GM21576 (cell line): ENCODE measurements around the gene LRRC30.
"Not testable (repeated sequence)": the region's sequence is repeated elsewhere in the genome, so short reads cannot be mapped to it uniquely, and the experiment has no call there.

Experiments
- ATAC-seq: cut with Tn5 transposase; IDR thresholded peaks from one replicate; pipeline ENCODE4 v1.9.1; 2021; ENCODE audit warnings: mild to moderate bottlenecking, moderate library complexity; ENCODE audit not compliant: unreplicated experiment

LRRC30 gene

DNA sequence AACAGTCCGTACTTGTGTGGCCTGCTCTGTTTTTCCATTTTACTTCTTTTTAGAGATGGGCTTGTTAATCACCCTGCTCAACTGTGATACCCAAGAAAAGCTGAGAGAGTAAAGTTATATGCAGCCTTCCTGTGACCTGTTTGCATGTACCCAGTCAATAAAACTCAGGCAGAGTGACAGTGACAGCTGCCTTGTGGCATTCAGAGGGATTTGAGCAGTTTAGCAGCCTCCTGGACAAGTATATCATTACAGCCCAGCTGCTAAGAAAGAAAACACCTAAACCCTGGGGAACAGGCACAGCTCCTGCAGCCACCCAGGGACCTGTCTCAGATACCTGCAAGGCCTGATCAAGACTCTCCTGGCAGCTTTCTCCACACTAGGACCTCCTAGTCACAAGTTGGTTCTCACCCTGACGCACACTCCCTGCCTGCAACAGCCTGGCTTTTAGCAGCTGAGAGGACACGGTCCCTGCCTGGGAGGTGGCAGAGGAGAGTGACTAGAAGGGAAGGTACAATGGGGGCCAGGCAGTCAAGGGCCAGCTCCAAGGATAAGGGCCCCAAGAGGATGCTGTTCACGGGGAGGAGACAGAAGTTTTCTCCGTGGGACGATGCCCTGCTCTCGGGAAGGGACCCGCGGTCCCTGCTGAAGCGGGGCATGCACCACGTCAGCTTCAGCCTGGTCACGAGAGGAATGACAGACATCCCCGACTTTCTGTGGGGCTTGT, at the start of gene LRRC30:
Gene LRRC30 (plus strand): TSS at position 464 of the 724 bp plus-strand sequence. CDS start 50 bp downstream, at position 514.
- no peak for ATAC-seq

DNA sequence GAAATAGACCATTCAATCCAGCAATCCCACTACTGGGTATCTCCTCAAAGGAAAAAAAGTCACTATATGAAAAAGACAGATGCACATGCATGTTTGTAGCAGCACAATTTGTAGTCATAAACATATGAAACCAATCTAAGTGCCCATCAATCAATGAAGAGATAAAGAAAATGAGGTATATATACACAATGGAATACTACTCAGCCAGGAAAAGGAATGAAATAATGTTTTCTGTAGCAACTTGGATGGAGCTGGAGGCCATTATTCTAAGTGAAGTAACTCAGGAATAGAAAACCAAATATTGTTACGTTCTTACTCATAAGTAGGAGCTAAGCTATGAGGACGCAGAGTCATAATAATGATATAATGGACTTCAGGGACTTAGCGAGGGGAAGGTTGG, 45.2 kb upstream of the LRRC30 start:
- no peak for ATAC-seq

- ATAC-seq, result no peak
Observed at GRCh38 chr18:7190547-7191156, 40.2 kb upstream of the LRRC30 start.

DNA sequence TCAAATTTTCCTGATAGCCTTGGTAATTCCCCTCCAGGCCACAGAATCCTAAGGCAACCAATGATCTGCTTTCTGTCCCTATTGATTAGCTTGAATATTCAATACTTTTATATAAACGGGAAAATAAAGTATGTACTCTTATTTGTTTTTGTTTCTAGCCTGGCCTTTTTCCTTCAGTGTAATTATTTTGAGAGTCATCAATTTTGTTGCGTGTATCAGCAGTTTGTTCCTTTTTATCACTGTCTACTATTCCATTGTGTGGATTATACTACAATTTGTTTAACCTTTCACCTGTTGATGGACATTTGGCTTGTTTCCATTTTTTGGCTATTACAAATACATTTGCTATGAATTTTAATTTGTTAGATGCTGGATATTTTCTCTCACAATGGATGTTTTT, 39.2 kb upstream of the LRRC30 start:
- no peak for ATAC-seq

GRCh38 chr18:7195266-7195665, 35.6 kb upstream of the LRRC30 start:
- no peak for ATAC-seq

- ATAC-seq, result no peak
Observed at GRCh38 chr18:7196421-7196820, 34.5 kb upstream of the LRRC30 start.

DNA sequence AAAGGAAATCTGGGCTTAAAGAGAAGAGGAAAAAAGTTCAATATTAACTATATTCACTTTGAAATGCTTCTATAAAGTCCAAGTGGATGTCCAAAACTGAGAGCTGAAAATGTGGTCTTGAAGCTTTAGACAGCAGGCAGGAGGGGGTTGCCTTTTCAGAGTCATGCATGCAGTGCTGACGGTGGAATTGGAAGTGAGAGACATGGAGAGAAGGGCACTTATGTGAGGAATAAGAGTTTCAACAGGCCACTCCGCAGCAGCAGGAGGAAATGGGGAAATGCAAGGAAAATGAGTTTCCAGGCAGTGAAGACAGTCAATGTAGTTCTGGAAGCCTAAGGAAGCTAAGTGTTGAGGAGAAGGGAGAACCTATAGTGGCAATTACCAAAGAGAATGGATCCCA, 33.0 kb upstream of the LRRC30 start:
- no peak for ATAC-seq

DNA sequence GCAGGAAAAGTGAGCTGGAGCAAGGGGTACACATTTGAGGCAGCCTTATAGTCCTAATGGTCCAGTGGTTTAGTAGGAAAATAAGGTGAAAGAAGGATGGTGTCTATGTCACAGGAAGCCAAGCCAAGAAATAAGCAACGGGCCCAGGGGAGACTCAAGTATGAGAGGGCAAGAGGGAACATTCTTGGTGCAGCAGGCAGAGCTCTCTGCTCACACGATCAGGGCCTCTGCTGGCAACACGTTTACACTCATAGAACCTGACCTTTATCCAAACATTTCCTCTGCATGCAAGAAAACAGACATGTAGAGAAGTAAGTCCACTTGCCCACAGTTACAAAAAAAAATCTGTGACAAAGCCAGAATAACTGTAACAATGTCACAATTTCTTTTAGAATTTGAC, 32.6 kb upstream of the LRRC30 start:
- ATAC-seq, result no peak

DNA sequence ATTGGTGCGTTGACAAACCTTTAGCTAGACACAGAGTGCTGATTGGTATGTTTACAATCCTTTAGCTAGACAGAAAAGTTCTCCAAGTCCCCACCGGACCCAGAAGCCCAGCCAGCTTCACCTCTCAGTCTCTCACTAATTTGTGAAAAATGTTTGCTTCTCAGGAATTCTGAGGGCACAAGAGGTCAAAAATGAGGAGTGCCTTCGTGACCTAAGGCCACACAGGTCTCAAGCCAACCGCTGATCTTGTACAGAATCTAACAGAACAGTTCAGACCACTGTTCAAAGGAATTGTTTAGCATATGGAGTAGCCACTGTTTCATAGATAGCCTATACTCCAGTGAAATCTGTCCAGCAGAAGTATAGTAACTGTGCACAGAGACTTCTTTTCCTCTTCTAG, 29.8 kb upstream of the LRRC30 start:
- no peak for ATAC-seq

DNA sequence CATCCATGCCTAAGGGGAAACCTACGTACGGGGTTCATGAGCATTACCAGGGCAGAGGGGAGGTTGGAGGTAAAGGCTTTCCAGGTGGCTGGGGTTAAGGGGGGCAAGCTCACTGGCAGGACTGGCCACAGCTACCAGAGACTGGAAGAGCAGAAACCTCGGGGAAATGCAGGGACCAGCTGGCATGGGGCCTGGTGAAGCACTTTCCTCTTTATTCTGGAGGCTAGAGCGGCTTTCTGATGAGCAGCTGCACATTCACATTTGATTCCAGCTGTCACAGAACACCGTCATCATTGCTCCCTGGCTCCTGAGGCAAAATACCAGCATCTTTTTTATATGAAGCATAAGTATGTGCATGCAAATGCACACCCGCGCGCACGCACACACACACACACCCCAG, 28.7 kb upstream of the LRRC30 start:
- no peak for ATAC-seq

DNA sequence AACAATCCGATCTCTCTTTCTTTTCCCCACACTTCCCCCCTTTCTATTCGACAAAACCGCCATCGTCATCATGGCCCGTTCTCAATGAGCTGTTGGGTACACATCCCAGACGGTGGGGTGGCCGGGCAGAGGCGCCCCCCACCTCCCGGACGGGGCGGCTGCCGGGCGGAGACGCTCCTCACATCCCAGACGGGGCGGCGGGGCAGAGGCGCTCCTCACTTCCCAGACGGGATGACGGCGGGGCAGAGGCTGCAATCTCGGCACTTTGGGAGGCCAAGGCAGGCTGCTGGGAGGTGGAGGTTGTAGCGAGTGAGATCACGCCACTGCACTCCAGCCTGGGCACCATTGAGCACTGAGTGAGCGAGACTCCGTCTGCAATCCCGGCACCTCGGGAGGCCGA, 27.3 kb upstream of the LRRC30 start:
- ATAC-seq, result not testable (repeated sequence)

DNA sequence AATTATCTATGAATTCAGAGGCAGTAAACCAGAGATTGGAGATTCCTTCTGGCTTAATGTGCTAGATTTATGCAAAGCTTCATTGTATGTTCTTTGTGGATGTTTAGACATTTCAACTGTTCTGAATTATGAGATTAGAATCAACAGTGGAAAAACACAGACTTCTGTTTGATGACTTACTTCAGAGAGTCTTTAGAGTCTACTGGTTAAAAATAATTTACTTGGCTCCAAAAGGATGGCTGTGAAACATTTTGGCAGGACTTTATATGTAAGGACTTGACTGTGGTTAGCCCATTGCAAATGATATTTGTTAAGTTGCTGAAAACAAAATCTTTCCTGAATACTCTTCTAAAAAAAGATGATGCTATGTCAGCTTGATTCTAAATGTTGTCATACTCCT, 25.5 kb upstream of the LRRC30 start:
- ATAC-seq, result no peak

DNA sequence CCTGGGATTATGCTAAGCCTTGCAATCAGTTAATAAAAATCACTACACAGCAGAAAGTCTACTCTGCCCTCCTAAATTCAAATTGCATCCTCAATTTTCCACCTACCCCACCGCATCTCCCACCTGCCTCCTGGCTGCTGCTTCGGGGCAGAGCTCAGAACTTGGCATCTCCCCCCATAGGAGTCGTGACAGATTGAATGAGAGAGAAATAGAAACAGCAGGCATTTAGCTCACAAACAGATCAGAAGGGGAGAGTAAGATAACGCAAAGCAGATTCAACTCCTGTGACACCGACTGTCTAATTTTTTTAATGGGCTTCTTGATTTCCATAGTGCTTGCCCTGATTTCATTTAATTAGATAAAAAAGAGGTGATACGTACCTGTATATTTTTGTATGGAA, 24.7 kb upstream of the LRRC30 start:
- ATAC-seq, result no peak

- no peak for ATAC-seq
Observed at GRCh38 chr18:7207366-7207915, 23.4 kb upstream of the LRRC30 start.

DNA sequence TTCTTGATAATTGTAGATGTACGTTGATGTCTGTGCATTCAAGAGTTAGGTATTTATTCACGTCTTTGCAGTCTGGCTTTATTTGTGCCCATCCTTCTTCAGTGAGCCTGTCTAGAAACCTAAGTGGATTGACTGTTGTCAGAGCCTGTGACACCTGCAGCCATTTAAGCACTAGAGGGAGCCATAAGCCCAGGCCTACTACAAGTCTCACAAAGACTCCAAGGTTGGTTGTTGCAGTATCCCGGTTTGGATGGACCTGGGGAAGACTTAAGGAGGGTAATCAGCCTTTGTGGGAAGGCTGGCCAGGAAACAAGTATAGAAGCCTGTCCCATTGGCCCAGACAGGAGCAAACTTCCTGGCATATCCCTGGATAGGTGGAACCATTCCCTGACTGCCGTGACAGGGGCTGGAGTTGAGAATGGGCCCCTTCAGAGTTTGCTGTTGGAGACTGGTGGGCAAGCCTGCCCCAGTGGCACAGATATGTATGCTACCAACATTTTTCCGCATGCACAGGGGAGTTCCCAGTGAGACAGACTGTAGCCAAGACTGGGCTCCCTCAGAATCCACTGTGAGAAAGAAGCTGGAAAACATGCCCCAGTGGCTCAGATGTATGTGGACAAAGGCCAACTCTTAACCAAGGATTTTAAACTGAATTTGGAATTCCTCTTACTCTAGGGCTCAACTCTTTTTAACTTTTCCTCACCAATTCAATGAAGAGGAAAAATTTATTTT, 9.3 kb upstream of the LRRC30 start:
- ATAC-seq, result no peak

- ATAC-seq, result no peak
Observed at GRCh38 chr18:7224198-7224597, 6.7 kb upstream of the LRRC30 start.

DNA sequence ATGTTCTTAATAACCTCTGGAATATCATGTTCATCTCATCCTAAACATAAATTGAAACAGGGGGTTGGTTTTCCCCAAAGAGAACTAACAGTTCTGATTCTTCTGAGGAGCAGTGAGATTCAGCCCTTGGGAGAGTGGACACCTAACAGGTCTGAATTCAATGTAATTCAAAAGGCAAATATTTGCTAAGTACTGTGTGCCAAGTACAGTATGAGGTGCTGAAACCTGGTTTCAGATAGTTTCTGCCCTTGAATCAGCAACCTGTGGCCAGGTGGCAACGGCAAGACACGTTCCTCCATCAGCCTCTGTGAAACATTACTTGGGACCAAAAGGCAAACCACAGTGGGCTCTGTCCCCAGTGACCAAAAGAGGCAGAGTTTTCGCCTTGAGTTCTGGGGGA, 1.3 kb downstream of the LRRC30 start:
- no peak for ATAC-seq

GRCh38 chr18:7233134-7233810, 2.4 kb downstream of the LRRC30 start:
- no peak for ATAC-seq

DNA sequence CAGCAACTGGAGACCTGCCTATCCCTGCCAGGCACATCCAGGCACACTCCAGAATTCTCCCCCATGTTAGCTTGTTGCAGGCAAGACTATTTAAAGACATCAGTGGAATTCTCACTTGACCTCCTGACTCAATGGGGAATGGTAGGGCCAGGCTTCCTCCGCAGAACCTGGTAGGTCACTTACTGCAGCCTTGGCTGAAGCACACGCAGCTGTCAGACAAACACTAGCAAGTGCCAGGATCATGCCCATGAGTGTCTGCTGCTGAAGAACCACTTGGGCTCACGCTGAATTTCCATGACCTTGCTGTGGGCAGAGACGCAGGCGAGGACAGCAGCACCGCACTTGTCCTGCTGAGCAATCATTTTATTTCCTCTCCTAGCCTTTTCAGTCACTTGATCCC, 3.2 kb downstream of the LRRC30 start:
- no peak for ATAC-seq

DNA sequence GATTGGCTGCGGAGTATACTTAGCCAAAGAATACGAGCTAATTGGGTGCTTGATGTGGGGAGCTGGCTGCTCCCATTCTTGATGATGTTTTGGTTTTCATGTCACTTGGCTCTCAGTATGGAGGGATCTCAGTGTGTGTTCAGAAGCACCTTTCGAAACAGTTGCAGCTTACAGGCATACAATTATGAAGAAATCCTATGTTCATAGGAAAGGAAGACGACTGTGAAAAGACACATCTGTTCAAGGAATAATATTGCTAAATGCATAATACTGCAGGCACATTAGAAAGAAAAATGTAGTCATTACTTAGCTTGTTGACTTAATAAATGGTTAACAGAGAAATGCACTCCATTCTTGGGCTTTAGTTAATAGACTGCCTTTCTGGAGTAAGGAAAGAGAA, 4.1 kb downstream of the LRRC30 start:
- ATAC-seq, result no peak

GRCh38 chr18:7236072-7236471, 5.2 kb downstream of the LRRC30 start:
- no peak for ATAC-seq
